Heart right ventricle (tissue), 16 donors: ENCODE data around the gene TMPRSS4. TPM values are rescaled to one million over a fixed set of nuclear protein-coding genes. Genes with fewer than 3 reads are reported as not detected.
A peak's percentile ranks its signal among the peaks of the same experiment; 100 is the strongest.

Experiments used
- ATAC-seq, 8 donors: fragments of 200-7000 bp; cut with Tn5 transposase; one replicate each; pipeline ENCODE4 v1.9.1; 2020; ENCODE audit warnings: mild to moderate bottlenecking in 8 of 8, moderate library complexity in 8 of 8, moderate number of reproducible peaks in 1 of 8
- DNase-seq, 2 donors: peaks; one replicate each; pipeline ENCODE4 v3.0.0-alpha.2; 2020
- H3K27ac ChIP-seq, 10 donors: fragments of 200-600 bp; sonication (generic) in 2 of 10; one replicate each; pipeline versions ENCODE4 v1.5.0 to v1.8.0; 2020 to 2022; ENCODE audit warnings: mild to moderate bottlenecking in 3 of 10
- H3K27me3 ChIP-seq, 7 donors: fragments of 200-600 bp; one replicate each; pipeline ENCODE4 v1.8.0; 2021 to 2022; ENCODE audit warnings: mild to moderate bottlenecking in 2 of 7
- H3K36me3 ChIP-seq, 9 donors: fragments of 200-600 bp; sonication (generic) in 1 of 9; one replicate each; pipeline versions ENCODE4 v1.5.0 to v1.8.0; 2020 to 2022; ENCODE audit warnings: mild to moderate bottlenecking in 2 of 9
- H3K4me1 ChIP-seq, 9 donors: fragments of 200-600 bp; sonication (generic) in 1 of 9; one replicate each; pipeline versions ENCODE4 v1.5.0 to v1.8.0; 2020 to 2022; ENCODE audit warnings: mild to moderate bottlenecking in 4 of 9
- H3K4me3 ChIP-seq, 10 donors: fragments of 200-600 bp; sonication (generic) in 2 of 10; one replicate each; pipeline versions ENCODE4 v1.5.0 to v1.8.0; 2020 to 2022; ENCODE audit warnings: mild to moderate bottlenecking in 7 of 10, moderate library complexity in 2 of 10
- H3K9me3 ChIP-seq, 11 donors: fragments of 200-600 bp in 10 of 11; sonication (generic) in 2 of 11; one replicate each; pipeline versions ENCODE4 v1.5.0 to v1.8.0; 2013 to 2022; ENCODE audit warnings: mild to moderate bottlenecking in 2 of 11, control low read depth in 1 of 11, moderate library complexity in 1 of 11
- CTCF ChIP-seq, 9 donors: fragments of 200-600 bp; sonication (generic) in 2 of 9; IDR thresholded peaks; one replicate each; pipeline versions ENCODE4 v1.5.0 to v1.8.0; 2021 to 2022; ENCODE audit warnings: antibody characterized with exemption in 9 of 9, mild to moderate bottlenecking in 5 of 9, moderate library complexity in 1 of 9
- WGBS, 2 donors: extraction: QIAGEN DNeasy Blood & Tissue Kit; methylation state at CpG; one replicate each; pipeline ENCODE4 v1.1.7; 2013; ENCODE audit warnings: inconsistent platforms in 1 of 2; 5-methylcytosine and 5-hydroxymethylcytosine counted together
- intact Hi-C, 10 donors: fragments of 100-400 bp; cut with DNase I; formaldehyde crosslinking; loops; one replicate each; pipeline versions ENCODE4 v1.11.1 to v1.14.2; 2022
- polyA plus RNA-seq, 2 donors: library from polyadenylated mRNA; stranded (reverse); fragments of 200-250 nt; gene quantifications; one replicate each; pipeline ENCODE4 v1.2.3, GENCODE V29; 2013
- total RNA-seq, 10 donors: library from RNA; stranded (reverse); fragmentation: NEBNext Ultra II Directional in 3 of 10; extraction: Animal tissue kit (Norgen Biotek cat#: 25700) in 3 of 10; gene quantifications; one replicate each; pipeline versions ENCODE4 v1.2.1 to v1.2.4, GENCODE V29; 2021 to 2023
- donor health status: Arrhythmogenic right ventricular cardiomyopathy.
- donor health status: ischemic (EF 13 %, LVEDD 7.1; RV severe dilation, severe dysfunction).
- donor health status: healthy with polysubstance abuse.
- donor health status: DM: no; HTN: yes; CAD: no.
- donor health status: DM: no; HTN: no; CAD: no.
- donor health status: ischemic (EF 25% LVEDD 6.9; RV normal size, moderate dysfunction).
- donor health status: ischemic (EF 25% LVEDD 5.7; RV mildly dilated, moderate dysfunction).
- donor health status: healthy.
- donor health status: DM: yes; HTN: yes; CAD: no.
- donor health status: Ischemic cardiomyopathy.
- donor health status: ischemic (EF 35%, LVEDD 5.7; RV mildly dilated, moderate dysfunction).
- donor health status: nonischemic (EF 11% LVEDD 7.7; RV severe dilation, severe dysfunction).
- donor health status: DM: yes; HTN: yes; CAD: no.
- donor health status: PGD.
- donor health status: ischemic (EF 29% LVEDD 5.4; RV normal size, mild dysfunction).
- donor health status: nonischemic (EF 23%, LVEDD 6.1; RV moderate dilation, normal function).

TMPRSS4 gene
- total and polyA plus RNA-seq, 12 donors = 0.34 to 1.4 (median 0.84) TPM; not detected in 8

- Histone ChIP-seq H3K27ac (peak overlapping the region in 1 of 10 donors; percentile 21), H3K4me1 (peaks cover 10 to 54% (median 28%) of the 10 kb centered on the region in 9 donors), H3K4me3 (no peak overlapping the region), H3K36me3 (peaks cover 0 to 6% (median 0%) of the 10 kb centered on the region in 9 donors), H3K27me3 (peaks cover 0 to 3% (median 0%) of the 10 kb centered on the region in 7 donors), H3K9me3 (no peaks in the 10 kb centered on the region)
- intact Hi-C loops = loop anchor here in 7 of 10 donors (1.0 to 2.0 kb wide), 3 partner anchors 24 to 26 kb away; no protein-coding TSS in a partner anchor
- ATAC-seq (no peak), DNase-seq (no peak)
- TF ChIP-seq CTCF (IDR thresholded peaks at IDR 0.05) = no peak
- WGBS, 2 donors = 43 to 49% methylated on average over 8 of the region's 8 CpGs
Observed at GRCh38 chr11:118170882-118171268, 94.0 kb downstream of the TMPRSS4 start.

Other genes starting within 250 kb of the TMPRSS4 start
- 10 to 100 TPM; 22.0 to 42.5 (median 30.4) TPM for gene FXYD6, start 200.4 kb upstream of the TMPRSS4 start, total RNA-seq
- 10 to 100 TPM; 62.3 to 65.2 TPM for gene FXYD6, start 200.4 kb upstream of the TMPRSS4 start, polyA plus RNA-seq
- under 1 TPM in 3 of 10 donors, not detected in 7; 0.07 to 0.32 (median 0.18) TPM for gene TMPRSS13, start 147.7 kb upstream of the TMPRSS4 start, total RNA-seq
- gene TMPRSS13, start 147.7 kb upstream of the TMPRSS4 start, polyA plus RNA-seq = under 1 TPM; 0.03 to 0.22 TPM
- gene IL10RA, start 90.7 kb upstream of the TMPRSS4 start, total RNA-seq = 10 to 100 TPM in 2 of 10 donors, 1 to 10 TPM in 8; 2.5 to 29.9 (median 3.8) TPM
- gene IL10RA, start 90.7 kb upstream of the TMPRSS4 start, polyA plus RNA-seq = 1 to 10 TPM; 2.0 to 4.0 TPM
- gene SMIM35, start 9.9 kb downstream of the TMPRSS4 start, total RNA-seq = not detected
- gene SMIM35, start 9.9 kb downstream of the TMPRSS4 start, polyA plus RNA-seq = not detected
- 10 to 100 TPM in 5 of 10 donors, 1 to 10 TPM in 5; 5.7 to 17.5 (median 10.3) TPM for gene SCN4B, start 75.7 kb downstream of the TMPRSS4 start, total RNA-seq
- gene SCN4B, start 75.7 kb downstream of the TMPRSS4 start, polyA plus RNA-seq = 1 to 10 TPM; 5.4 to 8.8 TPM
- gene SCN2B, start 99.6 kb downstream of the TMPRSS4 start, total RNA-seq = 10 to 100 TPM in 8 of 10 donors, 1 to 10 TPM in 2; 5.3 to 26.7 (median 20.9) TPM
- gene SCN2B, start 99.6 kb downstream of the TMPRSS4 start, polyA plus RNA-seq = 1 to 10 TPM; 2.9 to 6.6 TPM
- gene JAML, start 147.9 kb downstream of the TMPRSS4 start, total RNA-seq = 10 to 100 TPM in 1 of 10 donors, 1 to 10 TPM in 8, under 1 TPM in 1; 0.50 to 19.5 (median 2.1) TPM
- gene JAML, start 147.9 kb downstream of the TMPRSS4 start, polyA plus RNA-seq = 1 to 10 TPM; 1.2 to 2.3 TPM
- 1 to 10 TPM; 1.9 to 4.2 (median 2.7) TPM for gene MPZL3, start 175.3 kb downstream of the TMPRSS4 start, total RNA-seq
- gene MPZL3, start 175.3 kb downstream of the TMPRSS4 start, polyA plus RNA-seq = 1 to 10 TPM; 1.7 to 2.3 TPM
- 10 to 100 TPM in 8 of 10 donors, 1 to 10 TPM in 2; 4.0 to 23.4 (median 13.0) TPM for gene MPZL2, start 187.2 kb downstream of the TMPRSS4 start, total RNA-seq
- gene MPZL2, start 187.2 kb downstream of the TMPRSS4 start, polyA plus RNA-seq = 1 to 10 TPM; 8.7 to 8.8 TPM
- 10 to 100 TPM in 1 of 10 donors, 1 to 10 TPM in 1, under 1 TPM in 6, not detected in 2; 0.17 to 12.2 (median 0.59) TPM for gene CD3E, start 227.7 kb downstream of the TMPRSS4 start, total RNA-seq
- gene CD3E, start 227.7 kb downstream of the TMPRSS4 start, polyA plus RNA-seq = under 1 TPM; 0.37 to 0.62 TPM